ENCODE data around the gene SLC37A1. TPM values are rescaled to one million over a fixed set of nuclear protein-coding genes. Genes with fewer than 3 reads are reported as not detected.

The SLC37A1 gene
- total RNA-seq, 1 experiment from 2014 or later, result 37.7 TPM

GRCh38 chr21:42614396-42614795, 100.7 kb downstream of the SLC37A1 start:
- Mint-ChIP-seq H3K4me1 (peaks cover 3 to 4% of the 10 kb centered on the region in 2 experiments; a peak in 1 of 4 replicates), H3K36me3 (ENCODE audit: insufficient read depth in 1 of 3, low read depth in 3 of 3) (no peaks in the 10 kb centered on the region), H3K27me3 (ENCODE audit: low read depth) (peaks cover 34% of the 10 kb centered on the region), H3K27ac (no peak overlapping the region), H3K9me3 (no peaks in the 10 kb centered on the region; a peak in 2 of 5 replicates), H3K4me3 (no peak overlapping the region)
- Histone ChIP-seq H3K4ac (ENCODE audit: low read depth, low read length) (no peak overlapping the region), H3K9ac (ENCODE audit: extremely low read depth, insufficient read length, low read length) (no peak overlapping the region), H2BK5ac (ENCODE audit: insufficient read length, low read length) (no peak overlapping the region), H3K18ac (ENCODE audit: insufficient read length, low read depth, low read length) (no peak overlapping the region), H2AK5ac (ENCODE audit: insufficient read length, low read length) (no peak overlapping the region), H2BK15ac (ENCODE audit: low read depth, low read length) (no peak overlapping the region), H3K4me1 (ENCODE audit: insufficient read depth, low read length) (no peaks in the 10 kb centered on the region), H3K23me2 (ENCODE audit: insufficient read length, low read depth, low read length, poor library complexity, severe bottlenecking) (no peaks in the 10 kb centered on the region), H3K79me1 (ENCODE audit: insufficient read depth, low read depth, low read length, poor library complexity, severe bottlenecking) (no peaks in the 10 kb centered on the region), H2BK12ac (ENCODE audit: insufficient read length, low read depth, low read length) (no peak overlapping the region), H4K20me1 (ENCODE audit: control insufficient read depth, insufficient read depth, insufficient read length) (peaks cover 3% of the 10 kb centered on the region), H3K27me3 (ENCODE audit: insufficient read depth, low read length) (no peaks in the 10 kb centered on the region), H3K27ac (ENCODE audit: insufficient read length, low read depth, low read length) (no peak overlapping the region), H2BK120ac (ENCODE audit: low read depth, low read length, poor library complexity, severe bottlenecking) (no peak overlapping the region), H3K79me2 (ENCODE audit: insufficient read depth, low read length) (no peaks in the 10 kb centered on the region), H3K56ac (ENCODE audit: insufficient read length, low read depth, low read length) (no peak overlapping the region), H3K14ac (ENCODE audit: insufficient read depth, low read length) (no peak overlapping the region), H3T11ph (ENCODE audit: low read length) (no peak overlapping the region), H4K8ac (replicated peaks; ENCODE audit: insufficient read length, low read depth, low read length) (no peak overlapping the region), H2AFZ (ENCODE audit: low read length) (no peak overlapping the region), H3K23ac (ENCODE audit: insufficient read length, low read depth, low read length) (no peak overlapping the region), H2BK20ac (ENCODE audit: low read depth, low read length, poor library complexity, severe bottlenecking) (no peak overlapping the region), H3K4me2 (ENCODE audit: insufficient read depth, insufficient read length, low read length) (no peak overlapping the region), H4K91ac (ENCODE audit: insufficient read length, low read depth, low read length) (no peak overlapping the region), H3K9me3 (ENCODE audit: control insufficient read depth, low read depth, low read length) (no peaks in the 10 kb centered on the region), H4K5ac (ENCODE audit: insufficient read length, low read depth, low read length) (no peak overlapping the region)
- WGBS (ENCODE audit: extremely low coverage, insufficient read length, low lambda C conversion rate), result no CpG with 5 or more reads among the region's 9 CpGs
- TF ChIP-seq CTCF (conservative IDR thresholded peaks at IDR 0.05), result no peak
- DNase-seq, result no peak
